Activated B cell treated with CpG ODN at 0.5 μM for 24 hours (primary cell): ENCODE data around the gene FAM120AOS. TPM values are rescaled to one million over a fixed set of nuclear protein-coding genes. Genes with fewer than 3 reads are reported as not detected.

ENCODE experiments used
- ATAC-seq: fragments of 200-7000 bp; cut with Tn5 transposase; one replicate; pipeline ENCODE4 v1.10.0; 2021; ENCODE audit warnings: low read depth, mild to moderate bottlenecking, moderate library complexity
- CTCF ChIA-PET: fragments of 350-600 bp; sonication (Branson Sonifier 250); formaldehyde crosslinking; loops from one replicate; lab custom pipeline; 2021; ENCODE audit warnings: antibody characterized with exemption; lab: Charles Lee
- POLR2A ChIA-PET: fragments of 350-600 bp; sonication (Branson Sonifier 250); formaldehyde crosslinking; loops from one replicate; lab custom pipeline; 2021; ENCODE audit warnings: antibody characterized with exemption; lab: Charles Lee
- DNase-seq: peaks from one replicate; pipeline ENCODE4 v3.0.0; 2022
- H3K27ac Mint-ChIP-seq: one replicate; pipeline ENCODE4 v1.8.0; 2020; ENCODE audit warnings: mixed read lengths
- H3K27me3 Mint-ChIP-seq: one replicate; pipeline ENCODE4 v1.8.0; 2021; ENCODE audit warnings: mixed read lengths
- H3K36me3 Mint-ChIP-seq: one replicate; pipeline ENCODE4 v1.8.0; 2021; ENCODE audit warnings: low read depth, mixed read lengths
- H3K4me1 Mint-ChIP-seq: one replicate; pipeline ENCODE4 v1.8.0; 2021; ENCODE audit warnings: mixed read lengths
- H3K4me3 Mint-ChIP-seq: one replicate; pipeline ENCODE4 v1.8.0; 2020; ENCODE audit warnings: mild to moderate bottlenecking, mixed read lengths
- H3K9me3 Mint-ChIP-seq: one replicate; pipeline ENCODE4 v1.8.0; 2020; ENCODE audit warnings: mixed read lengths
- intact Hi-C: fragments of 100-400 bp; cut with micrococcal nuclease; formaldehyde crosslinking; loops from one replicate; pipeline ENCODE4 v1.15.1; 2024
- total RNA-seq: library from RNA; stranded (reverse); gene quantifications from 2 replicates; pipeline ENCODE4 v1.2.3, GENCODE V29; 2022
- TF ChIP-seq, protein P1 (sequence below): fragments of 200-600 bp; IDR thresholded peaks from one replicate; pipeline ENCODE4 v1.8.0; 2022; ENCODE audit warnings: antibody characterized with exemption, mild to moderate bottlenecking

The FAM120AOS gene
- total RNA-seq, 1 donor from 2014 or later = 39.0 TPM

DNA sequence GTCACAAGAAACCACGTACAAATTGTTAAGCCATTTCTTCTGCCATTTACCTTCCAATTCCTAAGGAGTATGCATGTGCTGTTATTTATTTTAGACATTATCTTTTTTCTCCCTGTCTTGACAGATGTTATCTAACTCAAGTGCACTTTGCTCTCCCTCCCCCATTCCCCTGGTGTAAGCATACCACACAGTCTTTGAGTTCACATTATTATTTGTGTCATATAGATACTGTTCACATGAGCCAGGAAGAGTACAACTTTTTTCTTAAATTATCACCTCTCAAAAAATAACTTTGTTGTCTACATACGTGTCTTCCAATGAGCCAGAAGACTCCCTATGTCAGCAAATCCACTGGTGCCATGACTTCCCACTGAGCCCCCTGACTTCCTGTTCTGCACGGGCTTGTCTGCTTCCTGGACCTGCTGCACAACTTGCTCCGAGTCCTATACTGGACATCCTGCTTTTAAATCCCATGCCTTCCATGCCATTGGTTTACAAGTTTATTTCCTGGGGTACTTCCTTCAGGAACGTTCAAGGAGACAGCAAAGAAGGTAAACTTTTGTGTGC is 21.8 kb downstream of the FAM120AOS start:
- H3K9me3 Mint-ChIP-seq = no peaks in the 10 kb centered on the region
- no peaks in the 10 kb centered on the region for H3K36me3 Mint-ChIP-seq
- DNase-seq = no peak
- TF ChIP-seq, protein P1, sequence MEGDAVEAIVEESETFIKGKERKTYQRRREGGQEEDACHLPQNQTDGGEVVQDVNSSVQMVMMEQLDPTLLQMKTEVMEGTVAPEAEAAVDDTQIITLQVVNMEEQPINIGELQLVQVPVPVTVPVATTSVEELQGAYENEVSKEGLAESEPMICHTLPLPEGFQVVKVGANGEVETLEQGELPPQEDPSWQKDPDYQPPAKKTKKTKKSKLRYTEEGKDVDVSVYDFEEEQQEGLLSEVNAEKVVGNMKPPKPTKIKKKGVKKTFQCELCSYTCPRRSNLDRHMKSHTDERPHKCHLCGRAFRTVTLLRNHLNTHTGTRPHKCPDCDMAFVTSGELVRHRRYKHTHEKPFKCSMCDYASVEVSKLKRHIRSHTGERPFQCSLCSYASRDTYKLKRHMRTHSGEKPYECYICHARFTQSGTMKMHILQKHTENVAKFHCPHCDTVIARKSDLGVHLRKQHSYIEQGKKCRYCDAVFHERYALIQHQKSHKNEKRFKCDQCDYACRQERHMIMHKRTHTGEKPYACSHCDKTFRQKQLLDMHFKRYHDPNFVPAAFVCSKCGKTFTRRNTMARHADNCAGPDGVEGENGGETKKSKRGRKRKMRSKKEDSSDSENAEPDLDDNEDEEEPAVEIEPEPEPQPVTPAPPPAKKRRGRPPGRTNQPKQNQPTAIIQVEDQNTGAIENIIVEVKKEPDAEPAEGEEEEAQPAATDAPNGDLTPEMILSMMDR = no peak
- H3K4me3 Mint-ChIP-seq = no peak overlapping the region
- peaks cover 4% of the 10 kb centered on the region for H3K27me3 Mint-ChIP-seq
- intact Hi-C loops = no loop called here
- ATAC-seq = no peak
- ChIA-PET CTCF (no interaction called here), POLR2A (no interaction called here)
- H3K4me1 Mint-ChIP-seq = peaks cover 6% of the 10 kb centered on the region
- no peak overlapping the region for H3K27ac Mint-ChIP-seq

DNA sequence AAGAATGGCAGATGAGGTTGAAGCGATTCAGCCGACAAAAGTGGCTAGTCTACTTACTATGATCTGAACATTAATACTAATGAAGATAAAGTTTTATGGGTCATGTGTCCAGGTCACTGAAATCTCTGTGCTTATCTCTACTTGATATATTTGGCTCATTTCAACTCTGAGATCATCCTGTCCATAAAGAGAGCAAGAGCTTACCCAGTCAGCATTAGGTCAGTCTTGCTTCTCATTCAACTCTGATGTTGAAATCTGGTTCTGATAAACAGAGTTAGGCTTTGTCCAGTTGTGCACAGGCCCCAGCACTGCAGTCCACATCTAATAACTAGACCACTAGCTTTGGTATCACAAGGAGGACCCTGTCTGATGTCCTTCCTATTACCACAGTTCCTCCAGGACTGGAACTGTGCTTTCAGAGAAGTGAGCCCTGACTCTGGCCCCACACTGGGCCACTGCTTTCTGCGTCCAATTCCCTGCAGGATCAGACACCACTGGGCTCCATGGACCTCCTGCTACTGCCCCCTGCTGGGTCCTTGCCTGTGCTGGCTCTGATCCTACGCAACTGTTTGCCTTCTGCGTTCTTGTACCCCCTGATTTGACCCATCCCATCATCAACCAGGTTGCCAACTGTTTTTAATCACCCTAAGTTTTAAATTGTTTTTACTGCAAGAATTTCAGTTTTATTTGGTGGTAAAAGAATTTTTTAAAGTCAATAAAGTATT is 25.6 kb downstream of the FAM120AOS start:
- H3K4me1 Mint-ChIP-seq = peaks cover 2% of the 10 kb centered on the region
- intact Hi-C loops = loop anchor here (10.0 kb wide), 1 partner anchor 263 kb away; no protein-coding TSS in a partner anchor
- ChIA-PET POLR2A (no interaction called here), CTCF (no interaction called here)
- ATAC-seq (no peak), DNase-seq (no peak)
- H3K9me3 Mint-ChIP-seq = peaks cover 4% of the 10 kb centered on the region
- H3K27ac Mint-ChIP-seq = no peak overlapping the region
- no peak overlapping the region for H3K4me3 Mint-ChIP-seq
- H3K27me3 Mint-ChIP-seq = peaks cover 20% of the 10 kb centered on the region
- TF ChIP-seq, protein P1 = no peak
- no peaks in the 10 kb centered on the region for H3K36me3 Mint-ChIP-seq

DNA sequence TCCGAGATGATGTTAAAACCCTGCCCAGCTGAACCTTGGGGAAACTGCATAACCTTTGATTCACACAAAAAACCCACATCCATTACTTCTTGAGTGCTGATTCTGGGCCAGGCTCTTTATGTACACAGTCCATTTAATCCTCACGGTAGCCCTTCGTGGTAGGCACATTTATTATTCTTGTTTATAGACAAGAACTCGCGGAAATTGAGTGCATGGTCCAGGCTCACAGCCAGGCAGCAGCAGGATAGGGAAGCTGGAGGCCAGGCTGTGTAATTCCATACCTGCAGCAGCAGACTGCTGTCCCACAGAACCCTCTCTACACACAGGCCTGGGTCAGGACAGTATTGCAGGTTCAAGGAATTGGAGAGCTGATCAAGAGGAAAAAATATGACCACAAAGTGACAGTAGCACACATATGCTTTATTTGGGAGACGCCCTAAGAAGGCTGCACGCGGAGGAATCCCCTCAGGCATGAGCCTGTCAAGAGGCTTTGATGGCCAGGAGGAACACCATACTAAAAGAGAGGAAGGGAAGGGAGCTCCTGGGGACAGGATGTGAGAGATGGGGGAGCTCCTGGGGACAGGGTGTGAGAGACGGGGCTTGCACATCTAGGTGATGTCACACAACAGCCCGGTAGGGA is 30.3 kb downstream of the FAM120AOS start:
- peaks cover 23% of the 10 kb centered on the region for H3K27me3 Mint-ChIP-seq
- peaks cover 16% of the 10 kb centered on the region for H3K9me3 Mint-ChIP-seq
- H3K36me3 Mint-ChIP-seq = peaks cover 4% of the 10 kb centered on the region
- TF ChIP-seq, protein P1 = no peak
- POLR2A ChIA-PET = no interaction called here
- H3K4me1 Mint-ChIP-seq = no peaks in the 10 kb centered on the region
- CTCF ChIA-PET = no interaction called here
- DNase-seq = no peak
- H3K27ac Mint-ChIP-seq = no peak overlapping the region
- H3K4me3 Mint-ChIP-seq = no peak overlapping the region
- intact Hi-C loops = loop anchor here (10.0 kb wide), 1 partner anchor 258 kb away; no protein-coding TSS in a partner anchor
- ATAC-seq = no peak

DNA sequence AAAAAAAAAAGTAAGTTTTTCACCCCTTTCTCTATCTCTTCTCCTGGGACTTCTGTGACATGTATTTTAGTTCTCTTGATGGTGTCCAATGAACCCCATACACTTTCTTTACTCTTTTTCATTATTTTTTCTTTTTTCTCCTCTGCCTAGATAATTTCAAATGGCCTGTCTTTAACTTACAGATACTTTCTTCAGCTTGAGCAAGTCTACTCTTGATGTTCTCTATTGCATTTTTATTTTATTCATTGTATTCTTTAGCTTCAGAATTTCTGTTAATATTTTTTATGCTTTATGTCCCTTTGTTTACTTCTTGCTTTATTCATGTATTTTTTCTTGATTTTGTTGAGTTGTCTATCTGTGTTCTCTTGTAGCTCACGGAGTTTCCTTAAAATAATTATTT is 34.4 kb downstream of the FAM120AOS start:
- Mint-ChIP-seq H3K9me3 (peaks cover 21% of the 10 kb centered on the region), H3K36me3 (peaks cover 7% of the 10 kb centered on the region), H3K27ac (no peak overlapping the region), H3K27me3 (peaks cover 32% of the 10 kb centered on the region), H3K4me1 (no peaks in the 10 kb centered on the region), H3K4me3 (no peak overlapping the region)
- no peak for DNase-seq
- ChIA-PET CTCF (no interaction called here), POLR2A (no interaction called here)
- intact Hi-C loops = no loop called here
- TF ChIP-seq, protein P1 = no peak
- ATAC-seq = no peak

DNA sequence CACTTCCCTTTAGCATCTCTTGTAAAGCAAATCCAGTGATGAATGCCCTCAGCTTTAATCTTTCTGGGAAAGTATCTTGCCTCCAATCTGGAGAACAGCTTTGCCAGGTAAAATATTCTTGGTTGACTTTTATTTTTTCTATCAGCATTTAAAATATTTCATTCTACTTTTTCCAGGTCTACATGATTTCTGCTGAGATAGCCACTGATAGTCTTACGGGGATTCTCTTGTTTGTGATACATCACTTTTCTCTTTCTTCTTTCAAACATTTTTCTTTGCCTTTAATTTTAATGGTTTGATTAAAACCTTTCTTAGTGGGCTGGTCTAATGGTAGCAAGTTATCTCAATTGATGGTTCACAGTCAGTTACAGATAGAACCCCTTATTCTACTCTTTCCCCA is 35.8 kb downstream of the FAM120AOS start:
- DNase-seq (no peak), ATAC-seq (no peak)
- POLR2A ChIA-PET = no interaction called here
- Mint-ChIP-seq H3K4me3 (no peak overlapping the region), H3K36me3 (peaks cover 7% of the 10 kb centered on the region), H3K4me1 (no peaks in the 10 kb centered on the region), H3K27ac (no peak overlapping the region), H3K9me3 (peaks cover 21% of the 10 kb centered on the region), H3K27me3 (peaks cover 26% of the 10 kb centered on the region)
- intact Hi-C loops = no loop called here
- TF ChIP-seq, protein P1 = no peak
- CTCF ChIA-PET = no interaction called here
